ENCODE measurements around the gene SH3GLB1.

DNA sequence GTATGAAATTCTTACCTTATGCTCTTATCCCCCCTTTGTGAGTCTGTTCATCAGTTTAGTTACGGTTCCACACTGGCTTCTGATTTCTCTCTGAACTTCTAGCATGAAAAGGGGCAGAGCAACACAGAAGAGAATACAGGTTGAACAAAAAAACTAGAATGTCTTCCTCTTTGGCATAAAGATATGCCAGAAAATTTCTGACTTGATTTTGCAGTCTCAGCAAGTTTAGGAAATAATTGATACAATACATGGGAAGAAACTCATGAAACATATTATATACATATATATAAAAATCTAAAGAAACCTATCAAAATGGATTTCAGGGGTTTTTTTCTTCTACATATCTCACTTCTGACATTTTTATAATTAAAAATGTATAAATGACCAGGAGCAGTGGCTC, 27.0 kb downstream of the SH3GLB1 start:
- TF ChIP-seq, protein P1, sequence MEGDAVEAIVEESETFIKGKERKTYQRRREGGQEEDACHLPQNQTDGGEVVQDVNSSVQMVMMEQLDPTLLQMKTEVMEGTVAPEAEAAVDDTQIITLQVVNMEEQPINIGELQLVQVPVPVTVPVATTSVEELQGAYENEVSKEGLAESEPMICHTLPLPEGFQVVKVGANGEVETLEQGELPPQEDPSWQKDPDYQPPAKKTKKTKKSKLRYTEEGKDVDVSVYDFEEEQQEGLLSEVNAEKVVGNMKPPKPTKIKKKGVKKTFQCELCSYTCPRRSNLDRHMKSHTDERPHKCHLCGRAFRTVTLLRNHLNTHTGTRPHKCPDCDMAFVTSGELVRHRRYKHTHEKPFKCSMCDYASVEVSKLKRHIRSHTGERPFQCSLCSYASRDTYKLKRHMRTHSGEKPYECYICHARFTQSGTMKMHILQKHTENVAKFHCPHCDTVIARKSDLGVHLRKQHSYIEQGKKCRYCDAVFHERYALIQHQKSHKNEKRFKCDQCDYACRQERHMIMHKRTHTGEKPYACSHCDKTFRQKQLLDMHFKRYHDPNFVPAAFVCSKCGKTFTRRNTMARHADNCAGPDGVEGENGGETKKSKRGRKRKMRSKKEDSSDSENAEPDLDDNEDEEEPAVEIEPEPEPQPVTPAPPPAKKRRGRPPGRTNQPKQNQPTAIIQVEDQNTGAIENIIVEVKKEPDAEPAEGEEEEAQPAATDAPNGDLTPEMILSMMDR (conservative IDR thresholded peaks at IDR 0.05; ENCODE audit: low read depth, low read length) = no peak
- TF ChIP-seq POLR2A (IDR thresholded peaks at IDR 0.05; ENCODE audit: low read depth, low read length) = no peak
- no peak for TF ChIP-seq MXI1 (IDR thresholded peaks at IDR 0.05; ENCODE audit: borderline replicate concordance, low read depth, low read length)
- TF ChIP-seq, protein P2, sequence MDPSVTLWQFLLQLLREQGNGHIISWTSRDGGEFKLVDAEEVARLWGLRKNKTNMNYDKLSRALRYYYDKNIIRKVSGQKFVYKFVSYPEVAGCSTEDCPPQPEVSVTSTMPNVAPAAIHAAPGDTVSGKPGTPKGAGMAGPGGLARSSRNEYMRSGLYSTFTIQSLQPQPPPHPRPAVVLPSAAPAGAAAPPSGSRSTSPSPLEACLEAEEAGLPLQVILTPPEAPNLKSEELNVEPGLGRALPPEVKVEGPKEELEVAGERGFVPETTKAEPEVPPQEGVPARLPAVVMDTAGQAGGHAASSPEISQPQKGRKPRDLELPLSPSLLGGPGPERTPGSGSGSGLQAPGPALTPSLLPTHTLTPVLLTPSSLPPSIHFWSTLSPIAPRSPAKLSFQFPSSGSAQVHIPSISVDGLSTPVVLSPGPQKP (IDR thresholded peaks at IDR 0.05; ENCODE audit: borderline replicate concordance, low read depth, low read length) = no peak
